Kidney epithelial cell (primary cell): ENCODE data around the gene SRPK1. TPM values are rescaled to one million over a fixed set of nuclear protein-coding genes. Genes with fewer than 3 reads are reported as not detected.

Experiments used
- DNase-seq: peaks from one replicate; pipeline ENCODE4 v3.0.0-alpha.2; 2010; ENCODE audit warnings: low read depth
- H3K27me3 ChIP-seq: 2 replicates; pipeline ENCODE4 v1.6.0; 2011; ENCODE audit warnings: low read length; ENCODE audit not compliant: control insufficient read depth, insufficient read depth
- H3K36me3 ChIP-seq: 2 replicates; pipeline ENCODE4 v1.5.1; 2011; ENCODE audit warnings: low read length; ENCODE audit not compliant: control insufficient read depth, insufficient read depth
- H3K4me3 ChIP-seq: 2 replicates; pipeline ENCODE4 v1.5.1; 2011; ENCODE audit warnings: low read depth, mild to moderate bottlenecking, control low read depth, low read length
- CTCF ChIP-seq: IDR thresholded peaks from 2 replicates; pipeline ENCODE4 v1.5.1; 2011; ENCODE audit warnings: mild to moderate bottlenecking, moderate library complexity, low read length, control low read depth, inconsistent platforms; ENCODE audit not compliant: insufficient read depth, poor library complexity, severe bottlenecking
- total RNA-seq: library from RNA; depleted of rRNA; stranded (reverse); fragments of >200 nt; gene quantifications from 2 replicates; pipeline ENCODE4 v1.2.3, GENCODE V29; 2015

SRPK1 gene
- total RNA-seq, 1 donor from 2014 or later: 88.8 TPM

- peak within 1 kb of the TSS; percentile 20 for H3K4me3 ChIP-seq
- TF ChIP-seq CTCF: no peak
- H3K36me3 ChIP-seq: no peaks in the 10 kb centered on the region
- DNase-seq: no peak
- peaks cover 2% of the 10 kb centered on the region for H3K27me3 ChIP-seq
Measured at GRCh38 chr6:35804996-35805736, 115.7 kb downstream of the SRPK1 start, which contains the start of gene LHFPL5. Gene LHFPL5, plus strand, starts transcription at chr6:35805352. Its CDS starts 319 bp downstream, at chr6:35805671.

GRCh38 chr6:35801148-35801547 lies 119.8 kb downstream of the SRPK1 start:
- no peak overlapping the region for H3K4me3 ChIP-seq
- DNase-seq: no peak
- no peaks in the 10 kb centered on the region for H3K36me3 ChIP-seq
- no peak for TF ChIP-seq CTCF
- H3K27me3 ChIP-seq: peaks cover 4% of the 10 kb centered on the region

- no peak for DNase-seq
Measured at GRCh38 chr6:35798706-35799105, 122.2 kb downstream of the SRPK1 start.

GRCh38 chr6:35797837-35798526 lies 122.9 kb downstream of the SRPK1 start:
- H3K4me3 ChIP-seq: no peak overlapping the region
- peaks cover 2% of the 10 kb centered on the region for H3K27me3 ChIP-seq
- H3K36me3 ChIP-seq: no peaks in the 10 kb centered on the region
- no peak for DNase-seq
- no peak for TF ChIP-seq CTCF

More at GRCh38 chr6:35798706-35799105, 122.2 kb downstream of the SRPK1 start:
- Histone ChIP-seq H3K27me3 (peaks cover 2% of the 10 kb centered on the region), H3K36me3 (no peaks in the 10 kb centered on the region), H3K4me3 (no peak overlapping the region)
- no peak for TF ChIP-seq CTCF

- DNase-seq: no peak
- TF ChIP-seq CTCF: no peak
- H3K4me3 ChIP-seq: no peak overlapping the region
- H3K36me3 ChIP-seq: no peaks in the 10 kb centered on the region
- peaks cover 2% of the 10 kb centered on the region for H3K27me3 ChIP-seq
Measured at GRCh38 chr6:35796236-35796635, 124.7 kb downstream of the SRPK1 start.
